ENCODE results near the gene PFKFB3. TPM values are rescaled to one million over a fixed set of nuclear protein-coding genes. Genes with fewer than 3 reads are reported as not detected.

PFKFB3 gene
- total RNA-seq (10 to 100 TPM; 10.0 to 28.4 (median 18.2) TPM), polyA plus RNA-seq (10 to 100 TPM; 10.9 to 11.8 TPM)

DNA sequence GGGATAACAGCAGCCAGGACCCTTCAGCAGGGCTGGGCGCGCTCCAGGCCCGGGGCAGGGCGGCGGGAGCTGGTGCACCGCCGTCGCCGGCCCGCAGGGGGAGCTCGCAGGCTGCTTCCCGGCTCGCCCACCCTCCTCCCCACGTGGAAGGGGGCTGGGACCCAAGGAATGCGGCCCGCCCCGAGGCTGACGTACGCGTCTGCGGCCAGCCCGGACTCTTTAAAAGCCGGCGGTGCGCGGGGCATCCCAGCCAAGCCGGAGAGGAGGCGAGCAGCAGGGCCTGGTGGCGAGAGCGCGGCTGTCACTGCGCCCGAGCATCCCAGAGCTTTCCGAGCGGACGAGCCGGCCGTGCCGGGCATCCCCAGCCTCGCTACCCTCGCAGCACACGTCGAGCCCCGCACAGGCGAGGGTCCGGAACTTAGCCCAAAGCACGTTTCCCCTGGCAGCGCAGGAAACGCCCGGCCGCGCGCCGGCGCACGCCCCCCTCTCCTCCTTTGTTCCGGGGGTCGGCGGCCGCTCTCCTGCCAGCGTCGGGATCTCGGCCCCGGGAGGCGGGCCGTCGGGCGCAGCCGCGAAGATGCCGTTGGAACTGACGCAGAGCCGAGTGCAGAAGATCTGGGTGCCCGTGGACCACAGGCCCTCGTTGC is at the start of gene PFKFB3:
TSS of gene PFKFB3 (plus strand) at position 249 of the 647 bp plus-strand sequence. CDS start at position 578, 329 bp downstream.
- 0 to 1% methylated on average over 64 to 75 of the region's 75 CpGs for WGBS, 2 donors
- Histone ChIP-seq H3K9me3 (no peaks in the 10 kb centered on the region), H3K4me3 (peak within 1 kb of the TSS; percentile 49 to 79 (median 66)), H3K27me3 (no peaks in the 10 kb centered on the region), H3K27ac (peak within 1 kb of the TSS; percentile 78 to 87 (median 86)), H3K36me3 (no peaks in the 10 kb centered on the region), H3K4me1 (peaks cover 12 to 25% (median 13%) of the 10 kb centered on the region in 3 donors)
- DNase-seq (peak; percentile 92 to 98 (median 96)), ATAC-seq (peak; percentile 82 to 86 (median 84)), FAIRE-seq (no peak)
- TF ChIP-seq CTCF (IDR thresholded peaks at IDR 0.05), result peak; percentile 98 to 99 (median 98)
- intact Hi-C loops (cut with DNase I), result loop anchor here in 1 of 3 donors (5.0 kb wide), 1 partner anchor 199 kb away; no protein-coding TSS in a partner anchor

- ATAC-seq (no peak), FAIRE-seq (no peak), DNase-seq (peak in 1 of 6 donors; percentile 38)
- Histone ChIP-seq H3K27ac (no peak overlapping the region), H3K4me3 (no peak overlapping the region), H3K36me3 (no peaks in the 10 kb centered on the region), H3K9me3 (no peaks in the 10 kb centered on the region), H3K27me3 (no peaks in the 10 kb centered on the region), H3K4me1 (no peaks in the 10 kb centered on the region)
- intact Hi-C loops (cut with DNase I), result no loop called here
- no peak for TF ChIP-seq CTCF (IDR thresholded peaks at IDR 0.05)
- 87 to 96% methylated on average over 7 of the region's 7 CpGs for WGBS, 2 donors
Observed at GRCh38 chr10:6153845-6154244, 48.9 kb upstream of the PFKFB3 start.

- intact Hi-C loops (cut with DNase I), result no loop called here
- no peak for ATAC-seq
- WGBS, 2 donors, result 87 to 89% methylated on average over 14 of the region's 14 CpGs
- TF ChIP-seq CTCF (IDR thresholded peaks at IDR 0.05), result no peak
- DNase-seq, result peak in 1 of 6 donors; percentile 32
- H3K27me3 ChIP-seq, result no peaks in the 10 kb centered on the region
- no peaks in the 10 kb centered on the region for H3K4me1 ChIP-seq
- no peaks in the 10 kb centered on the region for H3K9me3 ChIP-seq
- FAIRE-seq, result no peak
- no peak overlapping the region for H3K4me3 ChIP-seq
- H3K27ac ChIP-seq, result no peak overlapping the region
- no peaks in the 10 kb centered on the region for H3K36me3 ChIP-seq
Observed at GRCh38 chr10:6154566-6154965, 48.2 kb upstream of the PFKFB3 start.

GRCh38 chr10:6158276-6158675 is 44.5 kb upstream of the PFKFB3 start:
- H3K4me1 ChIP-seq, result peaks cover 0 to 9% (median 6%) of the 10 kb centered on the region in 3 donors
- no peak overlapping the region for H3K4me3 ChIP-seq
- no peak overlapping the region for H3K27ac ChIP-seq
- DNase-seq (peak in 1 of 6 donors; percentile 1), ATAC-seq (no peak), FAIRE-seq (no peak)
- H3K36me3 ChIP-seq, result no peaks in the 10 kb centered on the region
- intact Hi-C loops (cut with DNase I), result no loop called here
- no peaks in the 10 kb centered on the region for H3K27me3 ChIP-seq
- 93 to 94% methylated on average over 7 of the region's 7 CpGs for WGBS, 2 donors
- TF ChIP-seq CTCF (IDR thresholded peaks at IDR 0.05), result no peak
- H3K9me3 ChIP-seq, result no peaks in the 10 kb centered on the region

DNA sequence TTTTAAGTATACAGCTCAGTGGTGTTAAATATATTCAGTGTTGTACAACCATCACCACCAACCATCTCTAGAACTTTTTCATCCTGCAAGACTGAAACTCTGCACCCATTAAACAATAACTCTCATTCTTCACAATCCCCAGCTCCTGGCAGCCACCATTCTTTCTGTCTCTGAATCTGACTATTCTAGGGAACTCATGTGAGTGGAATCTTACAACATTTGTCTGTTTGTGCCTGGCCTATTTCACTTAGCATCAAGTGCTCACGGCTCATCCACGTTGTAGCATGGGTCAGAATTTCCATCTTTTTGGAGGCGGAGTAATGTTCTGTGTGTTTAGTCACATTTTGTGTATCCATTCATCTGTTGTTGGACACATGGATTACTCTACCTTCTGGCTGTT is 40.8 kb upstream of the PFKFB3 start:
- intact Hi-C loops (cut with DNase I), result no loop called here
- H3K4me1 ChIP-seq, result peaks cover 10 to 13% (median 12%) of the 10 kb centered on the region in 3 donors
- no peaks in the 10 kb centered on the region for H3K9me3 ChIP-seq
- no peak for ATAC-seq
- TF ChIP-seq CTCF (IDR thresholded peaks at IDR 0.05), result no peak
- no peaks in the 10 kb centered on the region for H3K36me3 ChIP-seq
- DNase-seq, result no peak
- H3K27ac ChIP-seq, result no peak overlapping the region
- FAIRE-seq, result no peak
- H3K4me3 ChIP-seq, result no peak overlapping the region
- 74 to 78% methylated on average over 3 of the region's 3 CpGs for WGBS, 2 donors
- H3K27me3 ChIP-seq, result no peaks in the 10 kb centered on the region
